C4-2B (cell line): Measurements from ENCODE around the gene TIGD3.
A peak's percentile ranks its signal among the peaks of the same experiment; 100 is the strongest.

Experiments used
- ZFX ChIP-seq: fragments of 450-650 bp; IDR thresholded peaks from 2 replicates; pipeline ENCODE4 v1.6.1; 2017
- TF ChIP-seq, protein P1 (sequence below): fragments of 450-650 bp; conservative IDR thresholded peaks from 2 replicates; pipeline ENCODE4 v1.5.1; 2017; ENCODE audit warnings: mild to moderate bottlenecking

- TF ChIP-seq, protein P1, sequence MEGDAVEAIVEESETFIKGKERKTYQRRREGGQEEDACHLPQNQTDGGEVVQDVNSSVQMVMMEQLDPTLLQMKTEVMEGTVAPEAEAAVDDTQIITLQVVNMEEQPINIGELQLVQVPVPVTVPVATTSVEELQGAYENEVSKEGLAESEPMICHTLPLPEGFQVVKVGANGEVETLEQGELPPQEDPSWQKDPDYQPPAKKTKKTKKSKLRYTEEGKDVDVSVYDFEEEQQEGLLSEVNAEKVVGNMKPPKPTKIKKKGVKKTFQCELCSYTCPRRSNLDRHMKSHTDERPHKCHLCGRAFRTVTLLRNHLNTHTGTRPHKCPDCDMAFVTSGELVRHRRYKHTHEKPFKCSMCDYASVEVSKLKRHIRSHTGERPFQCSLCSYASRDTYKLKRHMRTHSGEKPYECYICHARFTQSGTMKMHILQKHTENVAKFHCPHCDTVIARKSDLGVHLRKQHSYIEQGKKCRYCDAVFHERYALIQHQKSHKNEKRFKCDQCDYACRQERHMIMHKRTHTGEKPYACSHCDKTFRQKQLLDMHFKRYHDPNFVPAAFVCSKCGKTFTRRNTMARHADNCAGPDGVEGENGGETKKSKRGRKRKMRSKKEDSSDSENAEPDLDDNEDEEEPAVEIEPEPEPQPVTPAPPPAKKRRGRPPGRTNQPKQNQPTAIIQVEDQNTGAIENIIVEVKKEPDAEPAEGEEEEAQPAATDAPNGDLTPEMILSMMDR, result peak; percentile 89
- no peak for TF ChIP-seq ZFX
Observed at GRCh38 chr11:65366340-65366773, 11.8 kb downstream of the TIGD3 start.
